NCI-H146 treated with DMSO at 0.1 percent for 48 hours (cell line): ENCODE results near the gene C1orf146.
A peak's percentile ranks its signal among the peaks of the same experiment; 100 is the strongest.
"Not testable (repeated sequence)": the region's sequence is repeated elsewhere in the genome, so short reads cannot be mapped to it uniquely, and the experiment has no call there.

Source experiments
- DNase-seq: peaks from one replicate; lab custom pipeline; 2025; ENCODE audit not compliant: unreplicated experiment; lab: John Stamatoyannopoulos, UW

The C1orf146 gene, protein sequence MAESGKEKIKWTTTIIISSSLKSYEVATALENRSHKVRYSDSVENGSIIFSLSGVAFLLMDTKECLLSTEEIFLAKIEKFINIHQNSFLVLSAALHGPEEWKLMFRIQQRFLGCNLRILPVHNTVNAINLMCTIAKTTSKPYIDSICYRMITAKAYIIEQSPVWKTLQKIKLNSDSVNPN

DNA sequence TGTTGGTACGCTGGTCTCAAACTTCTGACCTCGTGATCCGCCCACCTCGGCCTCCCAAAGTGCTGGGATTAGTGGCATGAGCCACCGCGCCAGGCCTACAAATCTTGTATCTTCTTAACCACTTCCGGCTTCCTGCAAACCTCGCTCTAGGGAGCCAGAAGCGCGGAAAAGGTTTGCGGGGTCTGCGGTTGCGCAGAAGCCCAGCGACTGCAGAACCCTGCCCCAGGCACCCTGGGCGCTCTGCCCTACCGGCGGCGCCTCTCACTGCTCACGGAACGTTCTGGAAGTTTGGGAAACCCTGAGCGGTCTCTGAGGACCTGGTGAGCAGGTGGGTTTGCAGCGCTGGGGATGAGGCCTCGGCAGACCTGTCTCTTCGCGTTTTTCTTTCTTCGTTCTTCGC is at the start of gene C1orf146:
Gene C1orf146, plus strand, starts transcription at position 195 of the 400 bp plus-strand sequence. CDS start 13,506 bp downstream, outside the sequence.
- DNase-seq: no peak

GRCh38 chr1:92168657-92169056 is 49.1 kb upstream of the C1orf146 start:
- DNase-seq: peak; percentile 86

- peak; percentile 11 for DNase-seq
Observed at GRCh38 chr1:92169214-92170005, 48.3 kb upstream of the C1orf146 start.

DNA sequence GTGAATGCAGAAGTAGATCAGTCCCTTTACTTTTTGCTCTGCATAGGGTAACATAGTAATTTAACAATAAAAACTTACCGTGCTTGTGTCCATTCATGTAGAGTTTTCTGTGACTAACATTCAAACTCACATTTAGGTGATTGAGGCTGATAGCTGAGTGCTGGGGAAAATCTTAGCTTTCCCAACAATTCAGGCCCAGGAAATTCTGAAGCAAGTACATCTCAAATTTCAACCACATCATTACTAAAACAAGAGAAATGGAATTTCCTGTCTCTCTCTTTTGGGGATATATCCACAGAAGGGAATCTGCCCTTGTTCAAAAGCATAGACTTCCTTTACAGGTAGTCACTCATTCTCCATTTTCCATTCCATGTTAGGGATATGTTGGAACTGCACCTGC is 33.1 kb upstream of the C1orf146 start:
- DNase-seq: no peak

- no peak for DNase-seq
Observed at GRCh38 chr1:92186081-92186480, 31.6 kb upstream of the C1orf146 start.

DNA sequence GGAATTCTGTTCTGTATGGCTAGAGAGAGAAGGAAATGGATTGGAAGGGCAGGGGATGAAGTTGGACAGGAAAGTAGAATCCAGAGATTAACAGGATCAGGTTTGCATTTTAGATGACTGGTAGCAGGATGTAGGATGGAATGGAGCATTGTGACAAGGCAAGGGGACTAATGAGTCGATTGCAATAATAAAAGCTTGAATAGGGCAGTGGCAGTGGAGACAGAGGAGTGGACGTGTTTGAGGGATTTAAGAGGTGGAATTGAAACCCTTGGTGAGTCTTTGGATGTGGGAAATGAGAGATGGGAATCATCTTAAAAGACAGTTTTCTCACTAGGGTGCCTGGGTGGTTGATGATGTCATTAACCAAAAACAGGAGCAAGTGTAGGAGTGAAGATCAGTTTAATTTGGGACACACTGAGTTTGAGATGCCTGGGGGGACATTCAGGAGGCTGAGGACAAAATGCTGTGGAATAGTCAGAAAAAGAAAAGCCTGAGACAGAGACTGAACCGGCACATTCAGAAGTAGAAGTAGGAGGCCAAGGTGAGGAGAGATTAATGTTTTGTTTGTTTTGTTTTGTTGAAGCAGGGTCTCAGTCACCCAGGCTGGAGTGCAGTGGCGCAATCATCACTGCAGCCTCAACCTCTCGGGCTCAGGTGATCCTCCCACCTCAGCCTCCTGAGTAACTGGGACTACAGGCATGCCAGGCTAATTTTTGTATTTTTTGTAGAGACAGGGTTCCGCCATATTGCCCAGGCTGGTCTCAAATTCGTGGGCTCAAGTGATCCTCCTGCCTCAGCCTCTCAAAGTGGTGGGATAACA is 29.1 kb upstream of the C1orf146 start:
- DNase-seq: no peak

DNA sequence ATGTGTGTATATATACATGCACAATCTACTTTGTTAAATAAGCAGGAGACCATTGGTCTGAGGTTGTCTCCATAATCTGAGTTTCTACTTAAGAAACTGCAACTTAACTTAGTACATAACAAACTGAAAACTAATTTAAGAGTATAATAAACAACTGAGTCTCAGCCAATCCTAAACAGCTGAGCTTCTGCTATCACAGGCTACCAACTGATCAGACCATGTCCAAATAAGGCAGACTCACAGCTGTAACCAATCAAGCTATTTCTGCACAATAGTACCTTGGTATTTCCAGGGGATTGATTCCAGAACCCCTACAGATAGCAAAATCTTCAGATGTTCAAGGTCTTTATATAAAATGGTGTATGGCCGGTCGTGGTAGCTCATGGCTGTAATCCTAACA is 26.0 kb upstream of the C1orf146 start:
- no peak for DNase-seq

GRCh38 chr1:92192246-92192645 is 25.5 kb upstream of the C1orf146 start:
- DNase-seq: no peak

- DNase-seq: no peak
Observed at GRCh38 chr1:92194511-92194910, 23.2 kb upstream of the C1orf146 start.

DNA sequence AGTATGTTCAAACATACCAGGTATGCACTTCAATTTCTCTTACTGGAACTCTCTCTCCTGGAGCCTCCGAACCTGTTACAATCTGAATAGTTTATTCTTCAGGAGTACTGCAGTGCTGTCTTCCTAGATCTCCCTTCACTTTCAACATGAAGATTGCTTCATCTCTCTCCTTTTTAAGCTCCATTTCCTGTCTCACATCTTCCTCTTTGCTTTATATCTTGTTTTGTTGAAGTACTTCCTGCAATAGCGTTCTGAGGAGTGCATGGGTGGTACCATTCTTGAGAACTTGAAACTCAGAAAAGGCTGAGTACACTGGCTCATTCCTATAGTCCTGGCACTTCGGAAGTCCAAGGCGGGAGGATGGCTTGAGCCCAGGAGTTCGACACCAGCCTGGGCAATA is 15.7 kb upstream of the C1orf146 start:
- no peak for DNase-seq

GRCh38 chr1:92203105-92203504 is 14.6 kb upstream of the C1orf146 start:
- DNase-seq: no peak

GRCh38 chr1:92210701-92211100 is 7.0 kb upstream of the C1orf146 start:
- no peak for DNase-seq

GRCh38 chr1:92211166-92211565 is 6.5 kb upstream of the C1orf146 start:
- DNase-seq: no peak

DNA sequence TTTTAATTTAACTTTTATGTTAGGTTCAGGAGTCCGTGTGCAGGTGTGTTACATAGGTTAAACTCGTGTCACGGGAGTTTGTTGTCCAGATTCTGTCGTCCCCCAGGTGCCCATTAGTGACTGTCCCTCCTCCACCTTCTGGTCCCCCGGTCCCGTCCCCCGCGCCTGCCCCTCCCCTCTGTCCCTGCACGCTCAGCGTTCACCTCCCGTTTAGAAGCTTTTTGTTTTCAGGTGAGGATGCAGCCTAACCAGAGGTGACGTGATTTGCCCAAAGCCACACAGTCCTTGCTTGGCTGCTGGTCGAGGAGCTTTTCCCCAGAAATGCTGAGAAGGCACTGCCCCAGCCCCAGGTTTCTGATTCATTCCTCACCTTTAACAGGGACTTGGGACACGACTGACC is 844 bp downstream of the C1orf146 start:
- DNase-seq: no peak

DNA sequence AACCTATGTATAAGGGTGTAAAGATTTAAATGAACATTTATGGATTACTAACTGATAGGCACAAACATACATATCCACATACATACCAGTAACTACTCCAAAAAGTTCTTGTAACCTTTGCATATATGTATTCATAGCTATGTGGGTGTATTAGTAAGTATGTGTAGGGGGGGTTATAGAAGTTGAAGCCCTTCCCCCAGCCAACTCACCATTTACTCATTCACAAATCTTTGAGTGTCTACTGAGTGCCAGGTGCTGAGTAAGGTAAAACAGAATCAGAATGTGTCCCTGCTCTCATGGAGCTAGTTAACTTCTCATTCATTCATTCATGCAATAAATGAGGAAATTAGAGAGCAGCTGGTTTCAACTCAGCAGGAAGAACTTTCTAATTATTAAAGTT is 1.3 kb downstream of the C1orf146 start:
- no peak for DNase-seq

GRCh38 chr1:92228401-92228800 is 10.7 kb downstream of the C1orf146 start:
- no peak for DNase-seq

- DNase-seq: no peak
Observed at GRCh38 chr1:92230736-92231135, 13.0 kb downstream of the C1orf146 start.

DNA sequence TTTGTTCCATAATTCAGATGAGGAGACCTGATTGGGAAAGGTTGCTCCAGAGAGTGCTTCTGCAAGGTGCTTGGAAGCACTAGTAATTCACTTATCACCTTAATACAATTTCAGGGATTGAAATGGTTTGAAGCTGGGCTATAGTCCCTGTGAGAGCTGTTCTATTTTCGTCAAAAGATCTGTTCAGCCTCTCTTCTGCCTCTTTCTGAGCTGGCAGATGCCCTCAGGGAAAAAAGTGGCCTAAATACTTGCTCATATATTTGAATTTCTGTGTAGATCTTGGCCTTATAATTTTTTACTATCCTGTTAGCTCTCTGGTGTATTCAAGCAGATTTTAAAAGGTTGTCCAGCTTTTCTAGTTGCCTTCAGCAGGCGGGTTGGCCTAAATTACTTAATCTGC is 22.3 kb downstream of the C1orf146 start:
- no peak for DNase-seq

DNA sequence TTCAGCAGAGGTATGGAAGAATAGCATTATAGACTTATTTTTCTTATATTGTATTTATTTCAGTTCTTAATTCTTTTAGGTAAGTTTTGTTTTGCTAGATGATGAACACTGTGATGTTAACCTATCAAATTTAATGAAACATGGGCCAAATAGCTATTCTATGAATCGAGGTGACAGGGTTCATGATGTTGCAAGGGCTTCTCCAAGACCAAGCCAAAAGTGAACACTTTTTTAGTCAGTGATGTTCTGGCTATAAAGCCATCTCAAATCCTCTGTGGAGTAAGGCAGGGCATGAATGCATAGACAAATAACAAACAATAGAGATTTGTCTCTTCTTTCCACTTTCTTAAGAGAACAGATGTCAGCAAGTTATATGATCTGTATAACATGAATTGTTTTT is 26.7 kb downstream of the C1orf146 start:
- no peak for DNase-seq

DNA sequence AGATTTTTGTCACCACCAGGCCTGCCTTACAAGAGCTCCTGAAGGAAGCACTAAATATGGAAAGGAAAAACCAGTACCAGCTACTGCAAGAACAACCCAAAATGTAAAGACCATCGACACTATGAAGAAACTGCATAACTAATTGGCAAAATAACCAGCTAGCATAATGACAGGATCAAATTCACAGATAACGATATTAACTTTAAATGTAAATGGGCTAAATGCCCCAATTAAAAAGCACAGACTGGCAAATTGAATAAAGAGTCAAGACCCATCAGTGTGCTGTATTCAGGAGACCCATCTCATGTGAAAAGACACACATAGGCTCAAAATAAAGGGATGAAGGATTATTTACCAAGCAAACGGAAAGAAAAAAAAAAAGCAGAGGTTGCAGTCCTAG is 37.0 kb downstream of the C1orf146 start:
- not testable (repeated sequence) for DNase-seq

GRCh38 chr1:92259350-92259749 is 41.6 kb downstream of the C1orf146 start:
- no peak for DNase-seq

DNA sequence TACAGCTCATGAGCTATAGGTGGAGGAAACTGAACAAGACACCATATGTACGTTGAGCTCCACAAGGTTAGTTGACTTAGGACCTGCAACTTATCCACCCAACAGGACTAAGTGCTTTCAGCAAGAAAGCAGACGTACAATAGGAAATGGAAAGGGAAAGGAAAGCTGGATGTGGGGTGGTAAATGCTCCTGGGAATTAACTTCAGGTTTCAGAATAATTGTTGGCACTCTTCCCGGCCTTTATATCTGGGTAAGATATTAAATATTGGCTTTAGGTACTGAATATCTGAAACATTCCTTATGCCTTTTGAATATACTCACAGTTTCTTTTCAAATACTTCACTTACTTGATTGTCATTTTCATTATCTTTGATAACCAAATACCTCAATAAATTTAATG is 44.8 kb downstream of the C1orf146 start:
- DNase-seq: no peak
